C4-2B (cell line): ENCODE measurements around the gene DNLZ.

Experiments
- H3K27ac ChIP-seq: fragments of 450-650 bp; 2 replicates; pipeline ENCODE4 v1.5.1; 2017
- ZFX ChIP-seq: fragments of 450-650 bp; IDR thresholded peaks from 2 replicates; pipeline ENCODE4 v1.6.1; 2017
- TF ChIP-seq, protein P1 (sequence below): fragments of 450-650 bp; conservative IDR thresholded peaks from 2 replicates; pipeline ENCODE4 v1.5.1; 2017; ENCODE audit warnings: mild to moderate bottlenecking

DNLZ gene

DNA sequence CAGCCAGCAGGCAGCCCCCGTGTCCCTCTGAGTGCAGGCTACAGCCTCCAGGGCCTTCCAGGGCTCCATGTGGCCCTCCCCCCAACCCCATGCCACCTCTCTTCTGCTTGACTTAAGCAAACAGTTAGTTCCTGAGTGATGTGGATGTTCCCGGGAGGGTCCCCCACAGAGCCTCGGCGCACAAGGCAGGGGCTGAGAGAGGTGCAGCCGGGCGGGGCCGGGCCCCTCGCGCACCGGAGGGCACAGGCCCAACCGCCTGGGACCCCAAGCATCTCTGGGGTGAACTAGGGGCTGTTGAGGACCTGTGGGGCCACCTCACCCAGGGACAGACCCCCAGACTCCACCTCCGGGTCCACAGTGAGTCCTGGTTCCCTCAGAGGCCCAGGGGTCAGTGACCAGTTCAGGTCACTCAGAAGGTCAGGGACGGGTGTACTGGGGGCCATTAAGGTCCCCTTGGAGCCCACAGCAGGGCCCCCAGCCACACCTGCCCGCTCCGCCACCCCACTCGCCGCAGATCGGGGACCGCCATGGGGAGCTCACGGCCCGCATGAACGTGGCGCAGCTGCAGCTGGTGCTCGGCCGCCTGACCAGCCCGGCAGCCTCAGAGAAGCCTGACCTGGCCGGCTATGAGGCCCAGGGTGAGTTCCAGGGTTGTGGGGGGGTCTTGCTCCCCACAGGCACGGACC lies 23.0 kb downstream of the DNLZ start:
- no peak for TF ChIP-seq ZFX
- TF ChIP-seq, protein P1, sequence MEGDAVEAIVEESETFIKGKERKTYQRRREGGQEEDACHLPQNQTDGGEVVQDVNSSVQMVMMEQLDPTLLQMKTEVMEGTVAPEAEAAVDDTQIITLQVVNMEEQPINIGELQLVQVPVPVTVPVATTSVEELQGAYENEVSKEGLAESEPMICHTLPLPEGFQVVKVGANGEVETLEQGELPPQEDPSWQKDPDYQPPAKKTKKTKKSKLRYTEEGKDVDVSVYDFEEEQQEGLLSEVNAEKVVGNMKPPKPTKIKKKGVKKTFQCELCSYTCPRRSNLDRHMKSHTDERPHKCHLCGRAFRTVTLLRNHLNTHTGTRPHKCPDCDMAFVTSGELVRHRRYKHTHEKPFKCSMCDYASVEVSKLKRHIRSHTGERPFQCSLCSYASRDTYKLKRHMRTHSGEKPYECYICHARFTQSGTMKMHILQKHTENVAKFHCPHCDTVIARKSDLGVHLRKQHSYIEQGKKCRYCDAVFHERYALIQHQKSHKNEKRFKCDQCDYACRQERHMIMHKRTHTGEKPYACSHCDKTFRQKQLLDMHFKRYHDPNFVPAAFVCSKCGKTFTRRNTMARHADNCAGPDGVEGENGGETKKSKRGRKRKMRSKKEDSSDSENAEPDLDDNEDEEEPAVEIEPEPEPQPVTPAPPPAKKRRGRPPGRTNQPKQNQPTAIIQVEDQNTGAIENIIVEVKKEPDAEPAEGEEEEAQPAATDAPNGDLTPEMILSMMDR = no peak
- H3K27ac ChIP-seq = no peak overlapping the region

GRCh38 chr9:136339958-136340310 lies 23.6 kb downstream of the DNLZ start:
- no peak for TF ChIP-seq ZFX
- TF ChIP-seq, protein P1 = no peak
- no peak overlapping the region for H3K27ac ChIP-seq

DNA sequence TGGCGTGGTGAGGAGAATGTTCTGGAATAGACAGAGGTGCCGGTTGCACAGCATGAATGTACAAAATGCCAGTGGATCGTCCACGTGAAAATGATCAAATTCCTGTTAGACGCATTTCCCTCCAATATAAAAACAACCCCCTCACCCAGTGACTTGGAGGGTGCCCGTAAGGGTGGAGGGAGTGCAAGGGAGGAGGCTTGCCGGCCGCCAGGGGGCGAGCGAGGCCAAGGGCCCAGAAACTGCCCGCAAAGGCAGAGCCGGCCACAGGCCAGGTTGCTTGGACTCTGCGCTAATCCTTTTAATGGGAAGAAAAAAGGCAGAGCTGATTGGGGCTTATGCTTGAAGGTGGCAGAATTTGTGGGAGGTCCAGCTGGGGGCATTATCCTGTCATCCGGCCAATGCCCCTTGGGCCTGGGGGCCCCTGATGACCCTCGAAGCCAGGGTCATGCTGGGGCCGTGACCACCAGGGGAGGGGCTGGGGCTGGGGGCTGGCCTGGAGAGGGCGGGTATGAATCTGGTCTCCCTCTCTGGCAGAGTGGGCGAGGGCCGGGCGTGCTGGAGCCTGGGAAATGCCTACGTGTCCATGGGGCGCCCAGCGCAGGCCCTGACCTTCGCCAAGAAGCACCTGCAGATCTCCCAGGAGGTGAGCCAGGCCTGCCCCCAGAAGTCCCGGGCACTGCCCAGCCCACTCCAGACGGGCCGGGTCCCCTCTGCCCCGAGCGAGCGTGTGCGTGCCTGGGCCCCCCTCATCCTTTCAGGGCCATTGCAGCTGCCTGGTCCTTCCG lies 24.2 kb downstream of the DNLZ start:
- no peak overlapping the region for H3K27ac ChIP-seq
- TF ChIP-seq, protein P1 = peak; percentile 99
- TF ChIP-seq ZFX = no peak

DNA sequence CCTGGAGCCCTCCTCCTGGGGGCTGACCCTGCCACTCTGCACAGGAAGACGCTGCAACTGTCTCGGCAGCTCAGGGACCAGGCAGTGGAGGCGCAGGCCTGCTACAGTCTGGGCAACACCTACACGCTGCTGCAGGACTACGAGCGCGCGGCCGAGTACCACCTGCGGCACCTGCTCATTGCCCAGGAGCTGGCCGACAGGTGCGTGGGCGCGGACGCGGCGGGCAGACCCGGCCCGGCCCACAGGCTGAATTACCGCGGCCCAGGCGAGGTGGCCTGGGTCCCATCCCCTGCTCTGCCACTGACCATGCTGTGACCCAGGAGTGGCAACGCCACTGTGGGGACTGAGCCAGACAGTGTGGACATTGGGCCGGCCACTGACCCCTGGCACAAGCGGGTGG lies 25.0 kb downstream of the DNLZ start:
- H3K27ac ChIP-seq = no peak overlapping the region

GRCh38 chr9:136337416-136338395 lies 25.8 kb downstream of the DNLZ start:
- TF ChIP-seq, protein P1 = no peak
- TF ChIP-seq ZFX = no peak
- no peak overlapping the region for H3K27ac ChIP-seq

More for the DNA sequence above, 25.0 kb downstream of the DNLZ start:
- no peak for TF ChIP-seq ZFX
- TF ChIP-seq, protein P1 = no peak

GRCh38 chr9:136336881-136337280 lies 26.7 kb downstream of the DNLZ start:
- no peak for TF ChIP-seq ZFX
- TF ChIP-seq, protein P1 = no peak
- no peak overlapping the region for H3K27ac ChIP-seq
